ENCODE results near the gene CDRT15L2. TPM values are rescaled to one million over a fixed set of nuclear protein-coding genes. Genes with fewer than 3 reads are reported as not detected.
"Not testable (repeated sequence)": the region's sequence is repeated elsewhere in the genome, so short reads cannot be mapped to it uniquely, and the experiment has no call there.

CDRT15L2 gene
- polyA plus RNA-seq, 3 donors: not detected

DNA sequence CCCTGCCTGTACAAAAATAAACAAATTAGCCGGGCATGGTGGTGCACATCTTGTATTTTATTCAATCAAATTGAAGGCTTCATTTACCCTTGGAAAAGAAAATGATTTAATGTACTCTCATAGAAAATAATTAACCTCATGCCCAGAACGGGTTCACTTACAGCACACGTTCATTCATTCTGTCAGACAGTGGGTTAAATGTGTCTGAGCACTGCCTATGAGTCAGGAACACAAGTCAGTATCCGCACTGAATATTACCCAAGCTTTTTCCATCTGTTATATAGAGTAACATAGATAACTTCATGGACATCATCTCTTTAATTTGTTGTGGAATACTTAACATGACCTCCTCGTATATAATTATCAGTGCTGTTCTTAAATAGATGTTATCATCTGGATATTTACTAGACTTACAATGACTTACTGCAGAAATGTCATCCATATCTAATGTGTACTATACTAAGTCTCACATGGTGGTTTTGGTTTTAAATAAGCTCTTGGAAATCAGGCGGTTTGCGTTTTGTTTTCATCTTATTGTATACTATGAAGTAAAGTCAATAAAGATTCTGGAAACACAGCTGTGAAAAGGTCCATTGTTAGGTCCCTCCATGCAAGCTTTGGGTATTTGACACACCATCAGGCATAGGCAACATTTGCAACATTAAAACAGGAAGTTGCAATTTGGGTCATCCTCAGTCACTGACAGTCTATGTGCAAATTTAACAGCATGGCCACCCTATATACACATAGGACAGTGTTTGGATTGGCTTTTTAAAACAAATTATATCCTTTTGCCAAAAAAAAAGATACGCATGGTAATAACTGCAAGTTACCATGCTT, 44.6 kb upstream of the CDRT15L2 start:
- H3K4me2 ChIP-seq (replicated peaks; ENCODE audit: extremely low read depth, low read length, poor library complexity, severe bottlenecking); H3K4me3 Mint-ChIP-seq; H3K27me3 ChIP-seq (ENCODE audit: control insufficient read depth in 2 of 2, insufficient read depth in 2 of 2, low read length in 2 of 2); H4K20me1 ChIP-seq (ENCODE audit: insufficient read depth, low read length); H3K79me2 ChIP-seq (ENCODE audit: insufficient read depth, low read length); H3K27ac ChIP-seq (ENCODE audit: low read depth in 1 of 2, low read length in 2 of 2); H2AFZ ChIP-seq (ENCODE audit: insufficient read depth, low read depth, low read length, poor library complexity, severe bottlenecking); H3K9me3 ChIP-seq (replicated peaks in 1 of 2; ENCODE audit: control insufficient read depth in 1 of 2, insufficient read depth in 1 of 2, low read length in 2 of 2); H3K36me3 Mint-ChIP-seq; H3K36me3 ChIP-seq (replicated peaks in 1 of 2; ENCODE audit: control insufficient read depth in 1 of 2, insufficient read depth in 2 of 2, low read length in 2 of 2); H3K9me3 Mint-ChIP-seq; H3K27ac Mint-ChIP-seq; H3K4me3 ChIP-seq (replicated peaks in 1 of 3; ENCODE audit: low read depth in 2 of 3, low read length in 3 of 3); H3K9ac ChIP-seq (ENCODE audit: insufficient read depth, low read length, poor library complexity, severe bottlenecking); H3K4me1 ChIP-seq (ENCODE audit: control insufficient read depth in 1 of 2, insufficient read depth in 2 of 2, low read length in 2 of 2); H3K27me3 Mint-ChIP-seq (ENCODE audit: low read depth in 3 of 3); intact Hi-C loops (cut with micrococcal nuclease): not testable (repeated sequence)
- peaks cover 12% of the 10 kb centered on the region for H3K4me1 Mint-ChIP-seq
- WGBS (ENCODE audit: insufficient coverage): no CpG with 5 or more reads among the region's 8 CpGs
- DNase-seq: peak in 2 of 3 donors; percentile 8 to 28

DNA sequence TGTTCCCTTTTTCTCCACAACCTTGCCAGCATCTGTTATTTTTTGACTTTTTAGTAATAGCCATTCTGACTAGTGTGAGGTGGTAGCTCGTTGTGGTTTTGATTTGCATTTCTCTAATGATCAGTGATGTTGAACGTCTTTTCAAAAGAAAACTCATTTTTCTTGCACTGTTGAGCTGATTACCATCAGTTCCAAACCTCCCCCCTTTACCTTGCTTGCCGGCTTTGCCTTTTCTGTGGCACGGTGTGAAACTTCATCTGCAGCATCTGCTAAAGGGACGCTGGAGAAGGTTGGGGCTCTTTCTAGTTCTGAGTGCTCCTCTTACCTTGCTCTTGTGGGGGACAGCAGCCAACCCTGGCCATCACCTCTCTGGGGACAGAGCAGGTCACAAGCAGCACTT, 39.1 kb upstream of the CDRT15L2 start:
- H3K9me3 Mint-ChIP-seq; H4K20me1 ChIP-seq (ENCODE audit: insufficient read depth, low read length); H3K36me3 ChIP-seq (replicated peaks in 1 of 2; ENCODE audit: control insufficient read depth in 1 of 2, insufficient read depth in 2 of 2, low read length in 2 of 2); H3K4me3 Mint-ChIP-seq; DNase-seq; H3K79me2 ChIP-seq (ENCODE audit: insufficient read depth, low read length); intact Hi-C loops (cut with micrococcal nuclease); H3K4me1 ChIP-seq (ENCODE audit: control insufficient read depth in 1 of 2, insufficient read depth in 2 of 2, low read length in 2 of 2); H3K27ac Mint-ChIP-seq; H3K9ac ChIP-seq (ENCODE audit: insufficient read depth, low read length, poor library complexity, severe bottlenecking); H3K27me3 Mint-ChIP-seq (ENCODE audit: low read depth in 3 of 3); H3K4me3 ChIP-seq (replicated peaks in 1 of 3; ENCODE audit: low read depth in 2 of 3, low read length in 3 of 3); H3K27ac ChIP-seq (ENCODE audit: low read depth in 1 of 2, low read length in 2 of 2); H3K4me2 ChIP-seq (replicated peaks; ENCODE audit: extremely low read depth, low read length, poor library complexity, severe bottlenecking); H3K27me3 ChIP-seq (ENCODE audit: control insufficient read depth in 2 of 2, insufficient read depth in 2 of 2, low read length in 2 of 2); H2AFZ ChIP-seq (ENCODE audit: insufficient read depth, low read depth, low read length, poor library complexity, severe bottlenecking); H3K4me1 Mint-ChIP-seq; H3K36me3 Mint-ChIP-seq; H3K9me3 ChIP-seq (replicated peaks in 1 of 2; ENCODE audit: control insufficient read depth in 1 of 2, insufficient read depth in 1 of 2, low read length in 2 of 2): not testable (repeated sequence)
- no CpG with 5 or more reads among the region's 5 CpGs for WGBS (ENCODE audit: insufficient coverage)

DNA sequence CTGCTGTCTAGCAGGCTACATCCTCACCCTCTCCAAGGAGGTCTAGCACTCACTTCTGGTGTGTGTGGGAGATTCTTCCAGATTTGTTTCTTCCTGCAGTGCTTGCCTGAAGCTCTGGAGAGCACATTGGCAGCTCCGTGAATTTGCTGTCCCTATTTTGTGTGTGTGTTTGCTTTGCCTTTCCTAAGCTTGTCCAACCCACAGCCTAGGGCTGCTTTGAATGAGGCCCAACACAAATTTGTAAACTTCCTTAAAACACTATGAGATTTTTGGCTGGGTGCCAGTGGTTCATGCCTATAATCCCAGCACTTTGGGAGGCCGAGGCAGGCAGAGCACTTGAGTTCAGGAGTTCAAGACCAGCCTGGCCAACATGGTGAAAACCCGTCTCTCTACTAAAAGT, 38.7 kb upstream of the CDRT15L2 start:
- H3K79me2 ChIP-seq (ENCODE audit: insufficient read depth, low read length); H3K9ac ChIP-seq (ENCODE audit: insufficient read depth, low read length, poor library complexity, severe bottlenecking); H3K36me3 Mint-ChIP-seq; H3K27ac Mint-ChIP-seq; H3K36me3 ChIP-seq (replicated peaks in 1 of 2; ENCODE audit: control insufficient read depth in 1 of 2, insufficient read depth in 2 of 2, low read length in 2 of 2); H3K4me1 ChIP-seq (ENCODE audit: control insufficient read depth in 1 of 2, insufficient read depth in 2 of 2, low read length in 2 of 2); H3K27me3 ChIP-seq (ENCODE audit: control insufficient read depth in 2 of 2, insufficient read depth in 2 of 2, low read length in 2 of 2); H2AFZ ChIP-seq (ENCODE audit: insufficient read depth, low read depth, low read length, poor library complexity, severe bottlenecking); H3K9me3 ChIP-seq (replicated peaks in 1 of 2; ENCODE audit: control insufficient read depth in 1 of 2, insufficient read depth in 1 of 2, low read length in 2 of 2); H3K27ac ChIP-seq (ENCODE audit: low read depth in 1 of 2, low read length in 2 of 2); intact Hi-C loops (cut with micrococcal nuclease); H3K4me1 Mint-ChIP-seq; H3K27me3 Mint-ChIP-seq (ENCODE audit: low read depth in 3 of 3); H3K4me3 Mint-ChIP-seq; H3K4me2 ChIP-seq (replicated peaks; ENCODE audit: extremely low read depth, low read length, poor library complexity, severe bottlenecking); H3K9me3 Mint-ChIP-seq; H3K4me3 ChIP-seq (replicated peaks in 1 of 3; ENCODE audit: low read depth in 2 of 3, low read length in 3 of 3); H4K20me1 ChIP-seq (ENCODE audit: insufficient read depth, low read length): not testable (repeated sequence)
- peak in 2 of 3 donors; percentile 15 to 44 for DNase-seq
- no CpG with 5 or more reads among the region's 3 CpGs for WGBS (ENCODE audit: insufficient coverage)

DNA sequence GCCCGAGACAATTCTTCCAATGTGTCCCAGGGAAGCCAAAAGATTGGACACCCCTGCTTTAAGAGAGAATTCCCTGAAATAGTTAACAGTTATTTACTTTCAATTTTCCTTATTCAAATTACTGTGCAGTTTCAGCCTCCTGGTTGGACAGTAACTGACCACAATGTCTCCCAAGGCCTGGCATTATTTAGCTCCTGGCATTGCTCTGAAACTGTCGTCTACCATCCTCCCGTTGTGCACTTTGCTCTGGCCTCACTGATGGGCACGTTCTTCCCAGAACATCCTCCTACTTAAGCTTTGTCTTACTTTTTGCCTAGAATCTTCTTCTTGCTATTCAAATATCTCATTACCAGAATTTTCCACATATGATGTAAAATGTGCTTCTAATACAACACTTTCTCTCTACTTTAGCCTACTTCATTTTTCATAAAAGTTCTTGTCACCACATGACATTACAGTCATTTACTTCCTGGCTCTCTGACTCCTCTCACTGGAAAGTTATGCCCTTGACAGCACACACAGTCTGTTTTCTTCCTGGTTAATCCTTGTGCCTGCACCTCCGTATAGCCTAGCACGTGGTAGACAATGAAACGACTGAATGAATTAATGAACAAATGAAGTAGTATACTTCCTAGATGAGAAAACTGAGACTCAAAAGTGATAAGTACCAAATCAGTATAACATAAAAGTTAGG, 37.5 kb upstream of the CDRT15L2 start:
- intact Hi-C loops (cut with micrococcal nuclease): not testable (repeated sequence)

More for the DNA sequence above, 37.5 kb upstream of the CDRT15L2 start:
- H3K36me3 Mint-ChIP-seq; DNase-seq; H3K4me1 Mint-ChIP-seq; H3K27me3 ChIP-seq (ENCODE audit: control insufficient read depth in 2 of 2, insufficient read depth in 2 of 2, low read length in 2 of 2); H3K36me3 ChIP-seq (replicated peaks in 1 of 2; ENCODE audit: control insufficient read depth in 1 of 2, insufficient read depth in 2 of 2, low read length in 2 of 2); H3K27me3 Mint-ChIP-seq (ENCODE audit: low read depth in 3 of 3); H3K4me2 ChIP-seq (replicated peaks; ENCODE audit: extremely low read depth, low read length, poor library complexity, severe bottlenecking); H3K9ac ChIP-seq (ENCODE audit: insufficient read depth, low read length, poor library complexity, severe bottlenecking); H3K27ac Mint-ChIP-seq; H4K20me1 ChIP-seq (ENCODE audit: insufficient read depth, low read length); H3K9me3 Mint-ChIP-seq; H3K4me3 ChIP-seq (replicated peaks in 1 of 3; ENCODE audit: low read depth in 2 of 3, low read length in 3 of 3); H3K27ac ChIP-seq (ENCODE audit: low read depth in 1 of 2, low read length in 2 of 2); H3K79me2 ChIP-seq (ENCODE audit: insufficient read depth, low read length); H3K4me1 ChIP-seq (ENCODE audit: control insufficient read depth in 1 of 2, insufficient read depth in 2 of 2, low read length in 2 of 2); H3K4me3 Mint-ChIP-seq; H2AFZ ChIP-seq (ENCODE audit: insufficient read depth, low read depth, low read length, poor library complexity, severe bottlenecking); H3K9me3 ChIP-seq (replicated peaks in 1 of 2; ENCODE audit: control insufficient read depth in 1 of 2, insufficient read depth in 1 of 2, low read length in 2 of 2): not testable (repeated sequence)
- WGBS (ENCODE audit: insufficient coverage): no CpG with 5 or more reads among the region's 7 CpGs
